NCI-H2107 (cell line): ENCODE data around the gene RPS15.
"Not testable (repeated sequence)": the region's sequence is repeated elsewhere in the genome, so short reads cannot be mapped to it uniquely, and the experiment has no call there.

Experiments used
- DNase-seq: peaks from one replicate; lab custom pipeline; 2025; lab: John Stamatoyannopoulos, UW

The RPS15 gene

DNA sequence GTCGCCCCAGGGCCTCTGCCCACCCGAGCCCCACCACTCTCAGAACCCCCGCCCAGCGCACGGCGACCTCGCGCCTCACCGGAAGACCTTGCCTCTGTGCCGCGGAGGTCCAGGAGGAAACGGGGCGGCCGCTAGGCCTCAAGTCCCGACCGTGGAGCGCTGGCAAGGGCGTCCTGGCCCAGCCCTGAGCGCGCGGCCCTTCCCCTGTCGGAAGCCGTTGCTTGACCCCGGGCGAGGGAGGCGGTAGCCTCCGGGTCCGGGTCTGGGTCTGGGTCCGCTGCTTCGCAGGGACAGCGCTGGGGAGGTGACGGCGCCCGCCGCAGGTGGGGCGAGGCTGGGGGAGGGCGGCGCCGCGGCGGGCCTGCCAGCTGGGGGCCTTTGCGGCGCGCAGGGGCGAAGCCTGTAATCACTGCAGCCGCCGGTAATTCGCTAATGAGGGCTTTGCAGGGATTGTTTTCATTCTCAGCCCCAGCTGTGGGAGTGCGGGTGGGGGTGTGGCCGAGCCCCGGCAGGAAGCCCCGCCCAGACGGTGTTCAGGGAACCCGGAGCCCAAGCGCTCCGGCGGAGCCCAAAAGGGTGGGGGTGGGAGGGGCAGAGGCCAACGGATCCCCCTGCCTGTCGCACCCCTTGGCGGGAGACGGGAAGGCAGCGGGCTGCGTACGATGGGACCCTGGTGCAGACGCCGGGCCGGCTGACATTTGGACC is 32.3 kb downstream of the RPS15 start:
- DNase-seq, result no peak

DNA sequence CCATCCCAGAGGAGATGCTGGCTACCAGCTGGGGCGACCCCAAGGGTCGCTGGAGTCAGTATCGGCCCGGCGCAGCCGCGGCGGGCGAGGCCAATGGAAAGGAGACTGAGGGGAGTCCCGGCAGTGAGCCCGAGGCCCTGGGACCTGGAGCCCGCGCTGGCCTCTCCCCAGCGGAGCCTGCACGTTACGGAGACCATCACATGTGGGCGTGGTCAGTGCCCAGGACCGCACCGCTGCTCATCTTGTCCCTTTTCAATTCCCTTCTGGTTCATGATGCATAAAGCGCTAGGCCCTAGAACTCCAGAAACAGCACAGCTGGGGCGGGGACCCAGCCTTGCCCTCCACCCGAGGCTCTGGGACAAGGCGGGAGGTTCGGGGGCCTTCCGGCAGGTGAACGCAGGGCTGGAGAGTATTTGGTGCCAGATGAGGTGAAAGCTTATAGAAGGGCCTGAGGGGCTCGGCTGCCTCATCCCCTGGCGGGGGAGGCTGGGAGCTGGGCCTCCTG is 32.9 kb downstream of the RPS15 start:
- no peak for DNase-seq

DNA sequence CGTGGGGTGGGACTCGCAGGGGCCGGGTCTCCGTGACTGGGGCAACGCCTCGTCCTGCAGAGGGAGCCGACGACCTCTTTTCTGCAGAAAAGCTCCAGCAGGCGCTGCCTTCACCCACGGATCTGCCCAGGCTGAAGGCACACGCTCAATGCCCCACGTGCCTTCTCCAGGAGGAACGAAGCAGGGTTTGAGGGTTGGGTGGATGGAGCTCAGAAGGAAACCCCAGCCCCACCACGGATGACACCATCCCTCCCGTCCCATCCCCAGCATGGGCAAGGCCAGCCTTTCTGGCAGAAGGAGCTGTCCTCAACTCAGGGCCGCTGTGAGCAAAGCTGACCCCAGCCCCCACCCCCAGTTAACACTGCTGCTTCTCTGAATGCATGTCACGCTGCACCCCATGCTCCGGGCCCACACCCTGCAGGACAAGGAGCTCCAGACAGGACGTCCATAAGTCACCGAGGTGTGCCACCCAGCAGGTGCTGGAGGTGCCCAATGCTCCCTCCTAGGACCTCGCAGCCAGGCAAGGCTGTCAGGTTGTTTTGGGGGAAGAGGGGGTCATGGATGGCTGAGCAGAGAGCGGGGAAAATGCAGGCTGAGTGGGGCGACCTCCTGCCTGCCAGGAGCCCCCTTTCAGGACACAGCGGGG is 33.4 kb downstream of the RPS15 start:
- DNase-seq, result no peak

DNA sequence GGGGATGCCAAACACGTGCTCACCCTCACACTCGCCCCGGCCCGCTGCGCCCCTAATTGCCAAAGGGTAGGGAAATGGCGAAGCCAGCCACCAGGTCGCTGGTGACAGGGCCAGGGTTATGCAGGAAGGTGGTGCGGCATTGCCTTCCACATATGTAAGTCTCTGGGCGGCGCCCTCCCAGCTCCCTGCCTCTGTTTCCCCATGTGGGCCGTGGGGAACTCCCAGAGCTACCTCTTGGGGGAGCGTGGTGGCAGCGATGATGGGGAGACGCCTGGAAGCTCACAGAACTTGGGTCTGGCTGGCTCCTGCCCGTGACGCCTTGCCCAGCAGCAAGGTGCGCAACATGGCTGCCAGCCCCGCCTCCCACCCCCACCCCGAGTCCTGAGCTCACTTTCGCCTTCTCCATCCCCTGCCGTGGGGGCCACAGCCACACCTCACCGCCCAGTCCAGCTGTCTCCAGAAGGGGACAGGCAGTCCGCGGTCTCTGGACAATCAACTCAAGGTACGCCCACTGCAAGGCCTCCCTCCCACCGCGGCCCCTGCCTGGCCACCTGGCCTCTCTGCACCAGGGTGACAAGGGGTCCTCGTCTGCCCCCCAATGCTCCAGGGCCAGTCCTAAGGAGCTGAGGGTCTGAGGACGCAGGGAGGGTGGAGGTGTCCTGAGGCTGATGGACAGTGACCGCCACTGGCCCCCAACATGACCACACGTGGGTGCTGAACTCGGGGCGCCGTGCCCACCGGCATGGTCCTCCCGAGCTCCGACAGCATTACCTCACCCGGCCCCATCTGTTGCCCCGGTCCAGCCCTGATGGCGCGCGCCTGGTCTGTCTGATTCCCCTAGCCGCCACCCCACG is 34.3 kb downstream of the RPS15 start:
- no peak for DNase-seq

DNA sequence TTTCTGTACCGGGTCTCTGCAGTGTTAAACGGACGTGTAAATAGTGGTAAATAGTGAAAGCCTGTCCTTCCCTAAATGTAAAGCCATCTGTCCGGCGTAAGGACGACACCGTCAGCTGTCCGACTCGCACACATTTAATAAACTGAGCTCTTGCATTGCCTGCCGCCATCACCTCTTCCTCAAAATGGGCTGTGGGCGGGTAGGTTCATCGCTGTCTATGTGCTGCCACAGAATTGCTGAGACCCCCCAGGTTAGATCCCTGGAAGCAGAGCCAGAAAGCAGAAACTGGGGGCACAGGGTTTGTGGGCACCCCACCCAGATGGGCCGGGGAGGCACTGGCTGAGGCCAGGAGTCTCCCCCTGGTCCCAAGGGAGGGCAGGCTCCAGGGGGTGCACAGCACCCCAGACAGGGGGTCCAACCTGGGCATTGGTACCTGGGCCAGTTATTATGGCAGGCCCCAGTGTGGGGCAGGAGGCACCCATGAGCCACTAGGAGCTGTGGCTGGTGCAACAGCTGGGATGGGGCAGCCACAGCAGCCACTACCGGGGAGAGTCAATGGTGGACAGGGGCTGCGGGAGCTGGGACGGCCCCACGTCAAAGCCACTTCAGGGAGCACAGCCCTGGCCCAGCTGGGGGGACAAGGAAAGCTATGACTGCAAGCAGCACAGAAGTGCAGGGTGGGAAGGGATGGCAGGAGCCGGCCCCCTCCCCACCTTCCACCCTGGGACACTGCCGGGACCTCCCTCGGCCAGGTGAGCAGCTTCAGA is 35.1 kb downstream of the RPS15 start:
- no peak for DNase-seq

DNA sequence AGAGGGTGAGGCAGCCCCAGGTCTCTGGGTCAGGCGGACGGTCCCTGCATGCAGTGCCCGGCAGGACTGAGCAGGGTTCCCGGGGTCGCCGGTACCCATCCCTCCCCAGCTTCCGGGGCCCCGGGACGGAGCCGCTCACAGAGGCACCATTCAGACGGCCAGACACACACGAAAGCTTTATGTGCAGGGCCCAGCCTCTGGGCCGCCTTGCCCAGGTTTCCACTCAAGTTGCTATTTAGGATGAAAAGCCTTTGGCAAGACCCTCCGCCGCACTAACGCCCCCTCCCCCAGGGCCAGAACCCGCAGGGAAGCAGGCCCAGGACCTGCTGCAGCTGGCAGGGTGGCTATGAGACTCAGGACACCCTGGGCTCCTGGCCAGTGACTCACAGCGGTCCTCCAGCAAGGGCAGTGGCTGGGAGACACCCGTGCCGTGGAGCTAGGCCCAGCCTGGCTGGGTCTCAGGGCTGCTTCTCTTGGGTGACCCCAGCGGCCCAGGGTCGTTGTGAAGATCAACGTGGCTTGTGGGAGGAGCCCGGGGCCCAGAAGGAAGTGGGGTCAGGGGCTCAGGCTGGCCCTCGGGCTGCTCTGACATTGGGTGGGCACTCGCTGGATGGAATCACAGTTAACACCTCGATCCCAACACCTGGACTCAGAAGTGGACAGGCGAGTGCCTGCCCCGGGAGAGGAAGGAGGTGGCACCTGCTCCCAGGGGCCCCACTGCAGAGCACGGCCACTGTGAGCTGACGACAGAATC is 36.0 kb downstream of the RPS15 start:
- no peak for DNase-seq

DNA sequence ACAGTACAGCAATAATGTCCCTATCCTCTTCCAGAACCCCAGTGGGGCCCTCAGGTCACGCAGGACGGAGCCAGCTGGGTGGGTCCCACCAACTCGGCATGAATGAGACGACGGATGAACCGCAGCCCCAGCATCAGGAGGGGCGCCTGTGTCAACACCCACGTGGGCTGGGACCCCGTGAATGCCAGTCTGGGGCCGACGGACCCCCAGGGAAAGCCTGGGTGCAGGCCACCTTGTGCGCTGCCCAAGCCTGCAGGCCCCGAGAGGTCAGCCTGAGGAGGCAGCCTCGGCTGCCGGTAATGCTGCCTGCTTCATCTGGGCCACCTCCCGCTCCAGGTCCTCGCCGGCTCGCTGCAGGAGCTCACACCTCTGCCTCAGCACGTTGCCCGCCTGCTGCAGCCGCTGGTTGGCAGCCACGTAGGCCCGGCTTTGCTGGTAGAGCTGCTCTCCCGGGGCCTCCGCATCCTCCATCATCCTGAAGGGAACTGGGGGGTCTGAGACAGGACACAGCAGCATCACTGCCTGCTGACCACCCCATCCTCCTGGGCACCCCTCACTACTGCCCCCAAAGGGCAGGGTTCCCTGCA is 36.7 kb downstream of the RPS15 start:
- no peak for DNase-seq

DNA sequence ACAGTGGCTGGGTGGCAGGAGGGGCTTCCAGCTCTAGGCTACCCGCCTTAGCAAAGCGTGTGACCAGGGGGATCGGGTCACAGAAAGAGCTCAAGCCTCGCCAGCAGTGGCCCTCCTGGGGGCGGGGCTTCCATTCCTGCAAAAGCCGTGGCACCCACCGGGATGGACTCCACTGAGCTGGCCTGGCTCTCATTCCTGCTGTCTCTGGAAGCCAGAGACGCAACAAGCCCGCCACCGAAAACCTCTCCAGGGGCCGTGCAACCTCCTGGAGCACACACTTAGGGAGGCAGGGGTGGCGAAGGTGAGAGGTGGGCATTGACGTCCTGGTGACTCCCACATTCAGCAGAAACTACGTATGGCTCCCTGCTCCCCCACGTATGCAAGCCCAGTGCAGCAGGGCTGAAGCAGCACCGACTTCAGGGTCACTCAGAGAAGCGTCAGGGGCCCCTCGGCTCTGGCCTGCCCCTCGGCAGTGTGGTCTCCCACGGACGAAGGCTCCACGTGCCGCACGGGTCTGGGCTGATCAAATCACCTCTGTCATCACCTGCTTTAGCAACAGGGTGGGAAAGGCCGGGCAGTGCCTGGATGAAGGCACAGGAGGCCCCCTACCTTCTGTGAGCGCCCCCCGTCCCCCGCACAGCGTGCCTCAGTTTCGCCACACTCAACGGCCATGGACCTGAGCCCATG is 37.7 kb downstream of the RPS15 start:
- no peak for DNase-seq

DNA sequence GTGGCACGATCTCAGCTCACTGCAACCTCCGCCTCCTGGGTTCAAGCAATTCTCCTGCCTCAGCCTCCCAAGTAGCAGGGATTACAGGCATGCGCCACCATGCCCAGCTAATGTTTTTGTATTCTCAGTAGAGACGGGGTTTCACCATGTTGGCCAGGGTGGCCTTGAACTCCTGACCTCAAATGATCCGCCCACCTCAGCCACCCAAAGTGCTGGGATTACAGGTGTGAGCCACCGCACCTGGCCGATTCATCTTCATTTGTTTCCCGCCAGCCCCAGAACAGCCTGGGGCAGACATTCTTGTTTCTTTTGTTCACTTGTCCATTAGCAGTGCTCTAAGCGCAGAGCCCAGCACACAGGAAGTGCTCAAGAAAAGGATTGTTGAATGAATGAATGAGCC is 38.9 kb downstream of the RPS15 start:
- DNase-seq, result not testable (repeated sequence)

DNA sequence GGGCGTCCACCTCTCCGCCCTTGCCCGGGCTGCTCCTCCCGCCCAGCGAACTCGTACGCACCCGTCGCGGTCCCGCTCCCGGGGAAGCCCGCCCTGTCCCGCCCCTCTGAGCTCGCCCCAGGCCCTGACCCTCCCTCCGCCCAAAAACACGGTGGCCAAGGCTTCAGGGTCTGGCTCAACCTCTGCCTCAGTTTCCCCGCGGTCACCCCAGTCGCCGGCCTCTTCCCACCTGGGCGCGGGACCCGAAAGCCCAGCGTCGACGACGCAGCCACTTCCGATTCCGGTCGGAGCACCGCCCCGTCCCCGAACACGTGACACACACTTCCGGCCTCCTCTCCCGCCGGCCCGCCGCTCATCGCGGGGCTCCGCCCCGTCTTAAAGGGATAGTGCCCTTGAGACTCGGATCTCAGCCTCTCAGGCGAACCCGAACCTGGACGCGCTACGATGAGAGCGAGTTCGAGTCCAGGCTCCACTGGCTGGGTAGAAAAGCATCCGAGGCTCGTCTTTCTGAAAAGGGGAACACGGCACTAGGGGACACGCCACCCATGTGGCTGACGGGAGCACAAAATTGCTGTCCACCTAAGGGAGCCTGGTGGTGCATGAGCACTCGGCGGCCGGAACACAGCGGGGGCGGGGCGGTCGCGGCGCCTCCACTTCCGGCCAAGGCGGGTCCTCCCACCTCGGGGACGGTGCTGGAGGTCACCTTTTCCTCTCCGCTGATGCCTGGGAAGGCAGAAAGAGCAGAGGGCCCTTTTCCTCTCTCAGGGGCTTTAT is 40.9 kb downstream of the RPS15 start, which contains the start of gene C19orf25:
Gene C19orf25, minus strand, starts transcription at position 282 of the 774 bp plus-strand sequence. CDS start 312 bp downstream, outside the sequence.
- peak; percentile 75 for DNase-seq

DNA sequence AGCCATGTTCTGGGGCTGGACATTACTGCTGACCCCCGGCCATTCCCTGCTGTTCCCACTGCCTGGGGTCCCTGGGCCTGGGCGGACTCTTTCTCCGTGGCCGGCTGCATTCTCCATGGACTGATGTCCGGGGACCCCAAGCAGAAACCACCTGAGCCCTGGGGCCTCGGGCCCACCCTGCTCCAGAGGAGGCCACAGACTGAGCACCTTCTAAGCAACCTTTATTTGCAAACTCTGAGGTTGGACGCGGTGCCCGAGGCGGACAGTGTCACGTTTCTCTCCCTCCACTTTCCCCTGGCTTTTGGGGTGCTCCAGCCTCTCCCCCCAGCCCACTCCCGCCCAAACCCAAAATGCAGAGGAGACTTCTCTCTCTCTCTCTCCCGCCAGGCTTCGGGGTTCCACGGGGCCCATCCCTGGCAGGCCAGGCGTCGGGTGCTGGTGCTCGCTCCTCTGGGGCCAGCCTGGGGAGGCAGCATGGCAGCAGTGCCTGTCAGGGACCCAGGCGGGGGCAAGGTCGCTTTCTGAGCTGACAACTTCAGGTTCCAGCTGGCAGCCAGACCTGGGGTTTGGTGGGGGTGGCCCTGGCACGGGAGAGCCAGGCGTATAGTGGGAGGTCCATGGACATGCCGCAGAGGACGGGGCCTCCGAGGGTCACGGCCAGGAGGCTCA is 43.2 kb downstream of the RPS15 start:
- no peak for DNase-seq

DNA sequence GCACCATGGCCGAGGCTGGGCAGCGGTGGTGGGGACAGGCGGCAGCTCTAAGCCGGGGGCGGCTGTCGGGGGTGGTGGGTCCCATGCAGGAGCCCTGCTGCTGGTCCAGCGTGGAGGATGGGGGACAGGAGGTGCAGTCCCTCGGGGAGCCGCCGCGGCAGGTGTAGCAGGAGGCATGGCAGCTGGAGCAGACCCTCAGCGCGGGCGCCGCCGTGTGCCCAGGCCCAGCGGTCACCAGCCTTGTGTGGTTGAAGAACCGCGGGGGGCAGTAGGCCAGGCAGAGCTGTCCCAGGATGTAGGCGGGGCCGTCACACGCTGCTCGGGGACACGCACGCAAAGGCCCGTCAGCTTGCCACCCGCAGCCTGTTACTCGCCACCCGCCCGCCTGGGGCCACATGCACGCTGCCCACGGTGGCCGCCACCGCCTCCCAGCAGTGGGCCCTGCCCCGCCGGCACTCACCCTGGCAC is 43.7 kb downstream of the RPS15 start:
- no peak for DNase-seq

DNA sequence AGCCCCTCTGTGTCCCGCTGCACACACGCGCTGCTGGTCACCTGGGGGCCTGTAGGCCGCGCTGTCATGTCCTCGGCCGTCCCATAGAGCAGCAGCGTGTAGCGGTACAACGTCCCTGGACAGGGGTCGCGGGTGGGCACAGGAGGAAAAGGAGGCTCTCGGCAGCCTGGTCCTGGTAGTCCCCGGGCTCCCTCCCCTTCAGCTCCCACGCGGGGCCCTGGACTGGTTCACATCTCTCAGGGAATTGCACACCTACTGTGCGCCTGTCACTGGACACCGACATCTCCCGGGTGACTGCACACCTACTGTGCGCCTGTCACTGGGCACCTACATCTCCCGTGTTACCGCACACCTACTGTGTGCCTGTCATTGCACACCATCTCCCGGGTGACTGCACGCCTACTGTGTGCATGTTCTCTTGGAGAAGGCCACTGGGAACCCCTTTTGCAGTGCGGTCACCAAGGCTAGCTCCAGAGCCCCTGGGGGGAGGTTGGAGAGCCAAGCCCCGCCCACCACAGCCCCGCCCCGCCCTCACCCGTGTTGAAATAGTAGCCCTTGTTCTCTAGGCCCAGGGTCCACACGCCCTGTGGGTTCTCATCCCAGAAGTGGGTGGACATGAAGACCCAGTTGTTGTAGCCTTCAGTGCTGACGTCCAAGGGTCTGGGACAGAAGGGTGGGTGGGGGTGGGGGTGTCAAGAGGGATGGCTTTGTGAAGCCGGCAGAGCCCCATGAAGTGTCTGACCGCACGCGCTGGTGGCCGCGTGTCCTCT is 44.4 kb downstream of the RPS15 start:
- DNase-seq, result no peak

DNA sequence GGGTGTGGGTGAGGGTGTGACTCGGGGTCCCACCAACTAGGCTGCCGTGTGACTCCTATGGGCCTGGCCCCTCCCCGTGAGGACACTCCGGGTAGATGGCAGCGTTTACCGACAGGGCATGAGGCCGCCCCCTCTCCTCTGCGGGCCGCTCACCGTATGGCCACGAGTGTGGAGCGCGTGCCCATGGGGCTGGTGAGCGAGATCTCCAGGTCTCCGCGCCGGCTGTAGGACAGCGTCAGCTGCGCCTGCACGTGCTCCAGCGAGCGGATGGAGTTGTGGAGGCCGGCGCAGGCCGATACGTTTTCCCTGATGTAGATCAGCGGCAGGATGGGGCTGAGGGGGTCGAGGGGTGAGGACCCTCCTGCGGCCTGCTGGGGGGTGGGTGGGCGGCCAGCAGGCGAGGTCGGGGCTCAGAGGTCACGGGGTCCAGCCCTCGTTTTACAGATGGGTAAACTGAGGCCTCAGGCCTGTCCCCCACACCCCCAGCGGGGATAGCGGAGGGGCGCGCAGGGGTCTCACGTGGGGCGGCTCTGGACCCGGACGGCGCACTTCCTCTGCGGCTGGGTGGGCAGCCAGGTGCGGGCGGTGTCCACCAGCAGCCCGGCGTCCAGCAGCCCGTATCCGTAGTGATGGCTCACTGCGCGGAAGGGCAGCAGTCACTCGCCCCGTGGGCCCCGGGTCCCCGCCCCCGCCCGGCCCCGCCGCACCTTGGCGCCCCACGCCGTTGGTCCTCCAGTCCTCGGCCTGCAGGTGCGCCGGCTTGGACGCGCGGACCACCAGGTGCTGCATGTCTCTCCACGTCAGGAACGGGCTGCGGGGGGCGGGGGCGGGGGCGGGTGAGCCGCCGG is 45.2 kb downstream of the RPS15 start:
- DNase-seq, result no peak

DNA sequence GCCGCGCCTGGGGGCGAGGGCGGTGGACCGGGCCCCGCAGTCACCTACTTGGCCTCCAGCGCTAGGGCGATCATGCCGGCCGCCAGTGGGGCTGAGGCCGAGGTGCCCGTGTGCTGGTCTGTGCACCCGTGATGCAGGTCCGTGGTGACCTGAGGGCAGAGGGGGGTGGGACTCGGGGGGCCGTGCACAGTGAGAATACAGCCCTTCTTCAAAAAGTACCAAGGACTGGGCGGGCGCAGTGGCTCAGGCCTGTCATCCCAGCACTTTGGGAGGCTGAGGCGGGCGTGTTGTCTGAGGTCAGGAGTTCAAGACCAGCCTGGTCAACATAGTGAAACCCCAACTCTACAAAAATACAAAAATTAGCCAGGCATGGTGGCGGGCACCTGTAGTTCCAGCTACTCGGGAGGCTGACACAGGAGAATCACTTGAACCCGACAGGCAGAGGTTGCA is 45.8 kb downstream of the RPS15 start:
- DNase-seq, result no peak

DNA sequence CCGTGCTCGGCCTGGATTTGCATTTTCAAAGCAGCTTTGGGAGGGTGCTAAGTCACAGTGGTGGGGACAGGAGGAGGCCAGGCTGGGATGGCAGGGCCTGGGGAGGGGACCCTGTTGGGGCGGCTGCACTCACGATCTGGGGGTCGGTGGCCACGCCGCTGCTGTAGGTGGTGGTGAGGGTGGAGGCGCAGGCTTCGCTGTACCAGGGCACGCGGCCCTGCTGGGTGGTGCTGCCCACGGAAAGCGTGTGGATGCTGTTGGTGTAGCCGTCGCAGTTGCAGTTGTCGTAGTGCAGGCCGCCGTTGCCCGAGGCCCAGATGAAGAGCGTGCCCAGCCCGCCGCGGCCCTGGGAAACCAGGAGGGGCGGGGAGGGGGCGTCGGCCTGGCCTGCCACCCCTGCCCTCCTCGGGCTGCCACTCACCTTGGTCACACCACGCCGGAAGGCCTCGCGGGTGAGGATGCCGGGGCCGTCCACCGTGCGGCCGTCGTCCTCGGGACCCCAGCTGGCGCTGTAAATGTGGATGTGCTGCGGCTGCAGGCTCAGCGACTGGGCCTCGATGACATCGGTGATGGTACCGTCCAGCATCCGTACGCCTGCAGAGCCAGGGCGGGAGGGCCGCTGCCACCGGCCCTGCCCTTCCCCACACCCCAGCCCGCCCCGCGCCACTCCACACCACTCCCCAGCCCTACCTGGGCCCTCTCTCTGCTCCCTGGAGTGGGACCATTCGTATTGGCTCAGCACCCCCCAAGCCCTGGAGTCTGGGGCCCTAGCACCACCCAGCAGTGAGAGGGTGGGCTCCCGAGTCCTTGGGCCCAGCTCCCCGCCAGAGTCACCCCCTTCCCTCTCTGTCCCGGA is 48.8 kb downstream of the RPS15 start:
- no peak for DNase-seq
